Measurements from ENCODE around the gene CAPN3.

DNA sequence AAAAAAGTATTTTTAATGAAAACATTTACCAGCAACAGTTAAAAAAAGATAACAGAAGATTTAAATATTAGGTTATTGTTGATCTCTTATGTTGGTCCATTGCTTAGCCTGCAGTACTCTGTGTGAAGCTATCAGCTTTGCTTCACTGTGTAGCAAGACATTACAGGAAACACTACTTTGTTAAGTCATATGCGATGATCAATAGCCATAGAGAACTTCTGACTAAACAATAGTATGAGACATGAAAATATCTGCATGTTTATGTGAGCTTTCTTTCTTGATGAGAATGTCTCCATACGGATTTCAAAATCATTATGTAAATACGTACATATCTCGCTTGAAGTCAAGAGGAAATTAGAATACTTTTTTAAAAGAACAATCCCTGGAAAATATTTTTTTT is 27.0 kb upstream of the CAPN3 start:
- TF ChIP-seq POLR2AphosphoS5 (IDR thresholded peaks at IDR 0.05), result no peak
- TF ChIP-seq, protein P1, sequence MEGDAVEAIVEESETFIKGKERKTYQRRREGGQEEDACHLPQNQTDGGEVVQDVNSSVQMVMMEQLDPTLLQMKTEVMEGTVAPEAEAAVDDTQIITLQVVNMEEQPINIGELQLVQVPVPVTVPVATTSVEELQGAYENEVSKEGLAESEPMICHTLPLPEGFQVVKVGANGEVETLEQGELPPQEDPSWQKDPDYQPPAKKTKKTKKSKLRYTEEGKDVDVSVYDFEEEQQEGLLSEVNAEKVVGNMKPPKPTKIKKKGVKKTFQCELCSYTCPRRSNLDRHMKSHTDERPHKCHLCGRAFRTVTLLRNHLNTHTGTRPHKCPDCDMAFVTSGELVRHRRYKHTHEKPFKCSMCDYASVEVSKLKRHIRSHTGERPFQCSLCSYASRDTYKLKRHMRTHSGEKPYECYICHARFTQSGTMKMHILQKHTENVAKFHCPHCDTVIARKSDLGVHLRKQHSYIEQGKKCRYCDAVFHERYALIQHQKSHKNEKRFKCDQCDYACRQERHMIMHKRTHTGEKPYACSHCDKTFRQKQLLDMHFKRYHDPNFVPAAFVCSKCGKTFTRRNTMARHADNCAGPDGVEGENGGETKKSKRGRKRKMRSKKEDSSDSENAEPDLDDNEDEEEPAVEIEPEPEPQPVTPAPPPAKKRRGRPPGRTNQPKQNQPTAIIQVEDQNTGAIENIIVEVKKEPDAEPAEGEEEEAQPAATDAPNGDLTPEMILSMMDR (IDR thresholded peaks at IDR 0.05), result no peak

Measured in breast epithelium (tissue), 3 donors.